Erythroblast (primary cell): ENCODE results near the gene NUP107.

Experiments used
- GATA1 ChIP-seq: IDR thresholded peaks from 2 replicates; pipeline ENCODE4 v1.6.1; 2011; ENCODE audit warnings: low read depth, mild to moderate bottlenecking, control low read depth, low read length, moderate library complexity
- POLR2A ChIP-seq: IDR thresholded peaks from 2 replicates; pipeline ENCODE4 v1.6.1; 2011; ENCODE audit warnings: mild to moderate bottlenecking, low read length

- TF ChIP-seq POLR2A (no peak), GATA1 (no peak)
These were observed 47.4 kb upstream of the NUP107 start for GRCh38 chr12:68639396-68639767.
